Activated naive CD4-positive, alpha-beta T cell (primary cell): ENCODE results near the gene NPAS2.

ENCODE experiments used
- DNase-seq, 4 experiments: peaks; one replicate each; lab custom pipeline; 2025; lab: John Stamatoyannopoulos, UW

The NPAS2 gene

DNA sequence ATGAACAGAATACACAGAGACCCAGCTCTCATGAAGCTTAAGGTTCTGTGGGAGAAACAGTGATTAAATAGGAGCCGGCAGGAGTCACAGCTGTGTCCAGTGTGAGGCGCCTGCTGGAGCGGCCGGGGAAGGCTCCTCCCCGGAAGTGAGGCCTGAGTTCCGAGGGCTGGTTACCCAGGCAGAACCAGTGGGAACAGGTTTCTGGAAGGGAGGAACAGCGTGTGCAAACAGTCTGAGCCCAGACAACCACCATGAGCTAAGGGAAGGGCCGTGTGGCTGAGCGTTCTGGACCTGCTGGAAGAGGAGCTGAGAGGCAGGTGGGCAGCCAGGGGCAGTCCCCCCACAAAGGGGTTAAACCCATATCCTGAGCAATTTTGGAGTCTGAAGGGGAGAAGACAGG lies 26.0 kb upstream of the NPAS2 start:
- no peak for DNase-seq

DNA sequence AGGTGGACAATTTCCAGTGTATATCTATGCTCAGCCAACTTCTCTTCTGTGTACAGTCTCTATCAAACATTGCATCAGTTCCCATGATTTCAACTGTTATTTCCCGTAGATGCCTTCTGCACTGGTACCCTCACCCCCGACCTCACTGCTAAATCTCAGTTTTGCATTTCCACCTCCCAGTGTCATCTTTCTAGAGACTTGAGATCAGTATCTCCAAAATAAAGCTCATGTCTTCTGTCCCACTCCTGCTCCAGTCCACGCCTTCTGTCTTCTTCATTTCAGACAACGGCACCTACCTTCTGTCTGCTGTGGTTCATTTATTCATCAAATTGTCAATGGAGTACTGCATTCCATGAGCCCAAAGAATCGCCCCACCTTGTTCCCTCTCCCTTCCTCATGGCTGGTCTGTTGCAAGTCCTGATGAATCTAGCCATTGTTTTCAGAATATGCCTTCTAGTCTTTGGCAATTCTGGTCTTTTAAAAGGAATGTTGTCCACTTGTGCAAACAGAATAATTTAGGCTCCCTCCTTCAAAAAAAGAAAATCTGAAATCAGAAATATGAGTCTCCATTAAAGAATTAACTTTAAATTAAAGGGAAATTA lies 23.3 kb upstream of the NPAS2 start:
- DNase-seq = no peak

DNA sequence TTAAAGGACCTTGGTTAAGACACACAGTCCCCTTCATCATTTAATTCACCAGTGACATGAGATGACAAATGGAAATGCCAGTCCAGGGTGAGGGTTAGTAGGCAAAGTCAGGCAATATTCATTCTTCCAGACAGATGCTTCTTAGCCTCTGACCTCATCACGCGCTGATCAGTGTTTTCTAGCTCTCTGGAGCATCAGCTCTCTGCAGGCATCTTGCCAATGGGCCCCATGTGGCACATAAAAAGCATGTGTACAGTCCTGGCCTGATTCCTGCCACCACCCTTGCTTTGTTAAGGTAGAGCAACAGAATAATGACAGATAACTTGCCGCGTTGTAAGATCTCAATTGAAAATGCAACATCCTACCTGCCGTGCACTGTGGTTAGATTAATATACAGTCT lies 20.3 kb upstream of the NPAS2 start:
- DNase-seq = no peak

DNA sequence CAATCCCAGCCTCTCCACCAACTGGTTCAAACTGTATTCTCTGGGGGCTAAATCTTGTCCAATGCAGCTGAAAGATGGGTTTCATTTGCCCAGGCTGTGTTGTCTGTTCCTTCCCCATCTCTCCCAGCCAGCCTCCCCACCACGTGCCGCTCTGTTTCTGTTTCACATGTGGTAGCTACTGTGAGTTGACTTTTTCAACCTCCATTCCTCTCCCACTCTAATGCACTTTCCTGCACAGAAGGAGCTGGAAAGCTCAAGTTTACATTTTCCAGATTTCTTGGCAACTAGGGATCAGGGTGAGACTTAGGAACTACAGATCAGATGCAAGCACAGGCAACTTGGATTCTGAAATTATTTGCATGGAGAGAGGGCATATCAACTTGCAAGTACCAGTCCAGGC lies 19.0 kb upstream of the NPAS2 start:
- no peak for DNase-seq

DNA sequence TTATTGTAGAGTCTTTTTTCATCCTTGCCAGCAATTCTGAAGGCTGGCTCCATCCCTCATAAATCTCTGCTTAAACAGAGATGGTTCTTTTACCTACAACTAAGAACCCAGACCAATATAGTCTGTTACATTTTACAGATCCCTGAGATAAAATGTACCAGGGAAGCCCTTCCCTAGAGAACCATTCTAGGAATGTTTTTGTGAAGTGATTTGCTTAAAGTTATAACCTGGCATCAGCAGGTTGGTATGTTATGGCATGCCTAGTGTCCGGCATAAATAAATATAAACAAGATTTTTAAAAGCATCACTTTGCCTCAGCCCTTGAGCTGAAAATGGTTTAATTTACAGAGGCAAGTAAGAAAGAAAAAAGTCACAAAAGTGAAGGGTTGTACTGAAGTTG lies 18.5 kb upstream of the NPAS2 start:
- DNase-seq = no peak

DNA sequence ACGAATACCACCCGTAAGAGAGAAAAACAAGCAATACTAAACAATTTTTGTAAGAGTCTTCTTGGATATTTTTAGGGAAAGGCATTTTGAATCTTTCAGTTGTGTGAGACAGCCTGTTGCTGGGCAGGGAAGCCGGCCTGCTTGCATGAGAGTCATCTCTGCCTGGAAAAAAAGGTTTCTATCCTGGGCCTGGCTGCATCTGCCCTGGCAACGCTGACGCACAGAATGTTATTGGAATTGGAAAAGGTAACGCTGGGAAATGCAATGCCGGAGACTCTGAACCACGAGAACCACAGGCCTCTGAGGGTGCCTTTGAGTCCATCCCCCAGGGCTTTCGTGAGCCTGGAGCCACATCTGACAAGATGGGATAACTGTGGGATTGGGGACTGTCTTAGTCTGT lies 17.9 kb upstream of the NPAS2 start:
- no peak for DNase-seq

DNA sequence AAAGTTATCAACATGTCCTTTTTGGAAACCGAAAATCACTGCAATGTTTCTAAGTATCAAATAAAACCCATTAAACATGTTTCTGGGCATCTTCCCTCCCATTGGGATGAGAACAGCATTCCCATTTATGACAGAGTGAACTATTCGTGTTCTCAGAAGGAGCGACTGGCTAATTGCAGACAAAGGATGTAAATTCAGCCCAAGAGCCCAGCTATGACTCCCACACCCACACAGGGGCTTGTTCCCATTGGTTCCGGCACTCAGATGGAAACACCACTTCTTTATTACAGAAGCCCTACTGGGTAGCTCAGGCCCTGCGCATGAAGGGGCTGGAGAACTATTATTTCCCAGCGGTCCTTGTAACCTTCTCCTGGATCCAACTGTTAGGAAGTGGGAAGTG lies 16.6 kb upstream of the NPAS2 start:
- DNase-seq = no peak

DNA sequence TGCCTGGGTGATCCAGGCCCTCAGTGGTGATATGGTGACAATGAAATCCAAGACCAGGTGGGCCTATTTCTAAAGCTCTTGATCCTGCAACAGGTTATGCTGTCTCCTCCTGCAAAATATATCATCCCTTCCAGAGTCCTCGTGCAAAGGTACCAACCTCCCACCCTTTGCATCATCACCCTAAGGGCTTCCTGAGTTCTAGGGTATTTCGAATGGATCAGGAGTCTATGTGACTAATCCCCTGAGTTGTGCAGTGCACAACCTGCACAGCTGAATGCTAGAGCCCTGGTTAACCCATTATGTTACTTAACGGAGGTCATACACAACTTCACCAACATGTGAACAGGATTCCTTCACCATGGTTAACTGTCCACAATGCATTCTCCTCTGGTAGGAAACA lies 13.4 kb upstream of the NPAS2 start:
- no peak for DNase-seq

DNA sequence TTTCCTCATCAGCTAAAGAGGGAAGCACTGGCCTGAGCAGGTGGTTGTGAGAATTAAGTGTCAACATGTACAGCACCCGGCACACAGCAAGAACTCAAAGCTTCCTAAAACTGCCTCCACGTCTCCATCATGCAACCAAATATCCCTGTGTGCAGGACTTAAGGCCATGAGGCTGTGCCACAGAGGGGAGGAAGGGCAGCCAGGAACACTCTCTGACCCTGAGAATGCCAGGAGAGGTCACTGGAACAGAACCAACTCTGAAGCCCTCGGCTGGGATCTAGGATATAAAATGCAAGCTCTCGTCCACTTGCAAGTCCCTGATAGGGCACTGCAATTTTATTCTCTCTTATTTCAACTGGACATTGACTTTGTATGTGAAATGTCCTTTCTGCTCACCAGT lies 12.2 kb upstream of the NPAS2 start:
- DNase-seq = no peak

DNA sequence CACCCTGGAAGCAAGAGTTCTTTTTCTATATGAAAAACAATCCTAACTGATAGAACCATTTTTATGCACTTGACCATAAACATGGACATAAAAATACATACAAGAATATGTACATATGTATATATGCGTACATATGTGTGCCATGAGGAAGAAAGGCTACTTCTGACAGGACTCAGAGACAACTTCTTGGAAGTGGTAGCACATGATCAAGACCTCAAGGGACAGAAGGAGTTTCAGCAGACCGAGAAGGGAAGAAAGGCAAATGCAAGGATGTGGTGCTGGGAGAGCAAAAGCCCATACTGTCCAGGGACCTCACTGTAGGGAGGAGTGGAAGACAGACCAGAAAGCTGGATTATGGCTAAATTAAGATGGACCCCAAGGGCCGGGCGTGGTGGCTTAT lies 11.4 kb upstream of the NPAS2 start:
- no peak for DNase-seq

DNA sequence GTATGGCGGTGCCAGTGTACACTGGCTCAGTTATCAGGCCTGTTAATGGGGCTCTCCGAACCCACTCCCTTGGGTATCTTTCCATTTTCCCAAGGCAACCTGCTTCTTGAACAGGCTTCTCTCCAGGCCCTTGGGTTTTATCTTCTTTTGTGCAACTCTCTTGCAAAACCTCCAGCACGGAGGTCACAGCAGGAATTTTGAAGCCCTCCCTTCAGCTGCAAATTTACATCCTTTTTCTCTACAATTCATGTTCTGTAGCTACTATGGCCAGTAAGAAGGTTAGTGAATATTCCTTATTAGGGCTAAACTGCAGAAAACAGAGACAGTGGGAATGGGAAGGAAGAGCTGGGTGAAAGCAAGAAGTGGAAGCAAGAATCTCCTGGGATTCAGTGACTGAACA lies 10.4 kb upstream of the NPAS2 start:
- DNase-seq = no peak

DNA sequence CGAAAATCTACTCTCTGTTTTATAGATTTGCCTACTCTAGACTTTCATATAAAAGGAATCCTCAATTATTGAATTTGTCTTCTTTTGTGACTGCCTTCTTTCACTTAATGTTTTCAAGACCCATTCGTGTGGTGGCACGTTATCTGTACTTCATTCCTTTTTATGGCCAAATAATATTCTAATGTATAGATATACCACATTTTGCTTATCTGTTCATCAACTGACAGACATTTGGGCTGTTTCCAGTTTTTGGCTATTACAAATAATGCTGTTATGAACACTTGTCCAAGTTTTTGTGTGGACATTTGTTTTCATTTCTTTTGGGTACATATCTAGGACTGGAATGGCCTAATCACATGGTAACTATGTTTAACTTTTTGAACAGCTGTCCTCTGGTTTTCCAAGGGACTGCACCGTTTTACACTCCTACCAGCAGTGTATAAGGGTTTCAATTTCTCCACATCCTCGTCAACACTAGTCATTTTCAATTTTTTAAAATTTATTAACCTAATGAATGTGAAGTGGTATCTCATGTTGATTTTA lies 9.3 kb upstream of the NPAS2 start:
- no peak for DNase-seq

DNA sequence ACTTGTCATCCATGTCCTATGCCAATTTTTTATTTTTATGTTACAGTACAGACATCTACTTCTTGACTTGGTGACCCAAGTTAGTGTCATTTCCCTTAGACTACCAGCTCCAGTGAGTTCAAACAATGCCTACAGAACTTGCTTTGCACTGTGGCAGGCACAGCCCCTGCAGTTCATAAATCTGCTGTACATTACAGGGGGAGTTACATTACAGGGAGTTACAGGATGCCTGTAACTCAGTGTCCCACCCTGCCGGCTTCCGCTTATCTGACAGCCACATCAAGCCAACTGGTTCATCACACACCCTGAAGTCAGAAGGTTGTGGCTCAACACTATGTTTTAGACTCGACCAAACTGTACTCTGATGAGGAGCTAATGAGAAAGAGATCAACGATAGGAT lies 7.8 kb upstream of the NPAS2 start:
- peak in 1 of 4 experiments; percentile 29 for DNase-seq

DNA sequence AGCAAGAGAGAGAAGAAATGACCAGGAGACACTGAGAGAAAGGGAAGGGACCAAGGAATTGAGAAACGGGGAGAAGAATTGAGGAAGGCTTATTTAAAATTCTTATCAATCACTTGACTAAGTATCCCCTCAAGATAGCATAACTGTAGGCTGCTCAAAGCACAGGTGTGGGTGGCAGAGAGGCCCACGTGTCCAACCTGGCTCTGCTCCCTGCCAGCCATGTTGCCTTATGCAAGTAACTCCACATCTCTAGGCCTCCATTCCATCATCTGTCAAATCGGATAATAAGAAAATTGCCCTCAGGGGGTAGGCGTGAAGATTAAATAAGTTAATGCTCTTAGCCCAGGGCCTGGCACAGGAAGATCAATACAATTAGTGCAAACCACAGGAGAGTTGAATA lies 7.4 kb upstream of the NPAS2 start:
- no peak for DNase-seq

DNA sequence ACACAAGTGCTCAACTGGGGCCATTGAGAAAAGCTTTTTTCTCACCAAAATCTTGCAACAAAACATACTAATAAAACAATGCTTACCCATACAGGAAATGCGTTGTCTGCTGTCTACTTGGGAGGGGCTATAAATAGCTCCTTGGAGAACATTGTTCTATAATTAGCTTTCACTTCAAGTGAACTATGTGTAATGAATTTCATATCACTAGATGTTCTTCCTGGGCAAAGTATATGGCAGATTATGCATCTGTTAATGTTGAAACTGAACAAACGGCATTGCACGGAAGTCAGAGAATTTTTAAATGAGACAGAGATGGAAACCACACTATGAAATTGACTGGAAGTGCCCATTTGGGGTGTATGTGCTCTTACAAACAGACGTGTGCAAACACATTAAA lies 6.4 kb upstream of the NPAS2 start:
- no peak for DNase-seq

DNA sequence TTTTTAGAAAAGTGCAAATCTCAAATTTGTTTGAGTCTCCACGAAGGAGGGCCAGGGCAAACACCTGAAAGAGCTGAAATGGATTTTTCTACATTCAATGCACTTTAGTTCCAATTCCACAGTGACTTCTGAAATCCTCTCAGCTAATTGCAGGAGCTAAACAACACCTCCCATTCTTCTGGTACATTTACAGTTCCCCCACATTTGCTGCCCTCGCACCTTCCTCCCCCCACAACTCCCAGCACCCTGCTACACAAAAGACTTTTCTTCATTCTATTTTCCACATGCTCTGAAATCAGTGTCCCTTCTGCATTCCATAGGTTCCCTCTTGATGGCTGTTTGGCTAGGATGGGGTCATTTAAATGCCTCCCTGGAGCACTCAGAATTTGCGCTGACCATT lies 5.9 kb upstream of the NPAS2 start:
- no peak for DNase-seq

DNA sequence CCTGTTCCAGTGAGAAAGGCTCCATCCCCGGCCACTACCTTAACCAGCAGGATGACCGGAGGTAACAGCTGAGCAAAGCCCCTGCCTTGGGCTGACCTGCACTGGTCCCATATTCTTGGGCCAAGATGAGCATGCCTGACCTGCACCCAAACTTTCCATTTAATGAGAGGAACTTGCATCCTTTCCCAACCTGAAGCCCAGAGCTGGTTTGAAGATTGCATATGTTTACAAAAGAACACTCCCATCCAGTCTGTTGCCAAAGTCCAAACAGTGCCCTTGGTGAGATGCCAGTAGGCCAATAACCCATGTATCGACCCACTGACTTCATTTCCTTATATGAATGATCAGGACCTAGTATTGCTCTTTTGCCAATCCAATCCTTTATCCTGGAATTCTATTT lies 5.5 kb upstream of the NPAS2 start:
- DNase-seq = no peak

DNA sequence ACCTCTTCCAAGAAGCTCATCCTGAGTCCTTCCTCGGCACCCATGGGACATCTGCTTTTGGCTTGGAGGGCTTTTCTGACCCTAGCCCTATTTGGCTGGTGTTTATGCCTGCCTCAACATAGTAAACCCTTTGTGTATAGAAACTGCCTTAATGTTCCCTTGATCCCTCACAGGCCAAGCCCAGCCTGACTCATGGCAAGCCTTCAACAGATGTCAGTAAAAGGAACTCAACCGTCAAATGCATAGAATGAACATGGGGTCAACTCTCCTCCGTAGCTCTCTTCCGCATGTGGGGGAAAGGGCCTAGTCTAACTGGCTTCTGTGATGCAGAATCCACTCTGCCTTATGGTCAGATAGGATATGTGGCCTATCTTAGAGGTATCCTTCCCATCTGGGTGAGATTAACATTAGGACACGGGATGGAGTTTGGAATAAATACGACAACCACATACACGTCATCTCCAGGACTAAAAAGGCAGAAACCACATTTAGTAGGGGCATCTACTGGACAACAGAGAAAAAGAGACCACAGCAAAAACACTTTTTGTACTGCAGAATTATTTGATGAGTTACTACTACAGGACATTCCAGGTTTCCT lies 2.5 kb upstream of the NPAS2 start:
- no peak for DNase-seq

DNA sequence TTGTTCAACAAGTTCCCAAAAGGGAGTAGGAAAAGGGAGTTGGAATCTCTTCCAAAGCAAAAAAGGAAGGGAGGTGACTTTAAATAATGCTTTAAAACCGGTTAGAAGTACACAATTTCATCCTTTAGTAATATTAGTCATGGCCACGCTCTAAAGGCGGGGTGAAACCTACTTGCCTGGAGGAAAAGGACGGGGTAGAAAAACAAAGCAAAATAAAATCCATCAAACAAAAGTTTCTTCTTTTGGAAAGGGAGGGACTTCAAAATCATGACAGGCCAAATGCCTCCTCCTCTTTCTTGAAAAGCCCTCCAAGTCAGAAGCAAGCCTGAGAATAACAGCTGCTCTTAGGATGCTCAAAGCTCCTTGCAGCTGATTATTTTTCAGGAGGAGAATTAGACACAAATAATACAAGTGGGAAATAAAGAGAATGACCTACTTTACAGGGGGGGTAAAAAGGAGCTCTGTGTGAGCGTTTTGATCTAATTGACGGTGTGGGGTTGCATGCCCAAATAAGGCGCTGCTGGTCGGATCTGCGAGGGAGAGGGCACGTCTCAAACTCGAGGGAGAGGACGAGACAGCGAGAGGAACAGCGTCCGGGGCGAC lies 1.8 kb upstream of the NPAS2 start:
- DNase-seq = no peak

DNA sequence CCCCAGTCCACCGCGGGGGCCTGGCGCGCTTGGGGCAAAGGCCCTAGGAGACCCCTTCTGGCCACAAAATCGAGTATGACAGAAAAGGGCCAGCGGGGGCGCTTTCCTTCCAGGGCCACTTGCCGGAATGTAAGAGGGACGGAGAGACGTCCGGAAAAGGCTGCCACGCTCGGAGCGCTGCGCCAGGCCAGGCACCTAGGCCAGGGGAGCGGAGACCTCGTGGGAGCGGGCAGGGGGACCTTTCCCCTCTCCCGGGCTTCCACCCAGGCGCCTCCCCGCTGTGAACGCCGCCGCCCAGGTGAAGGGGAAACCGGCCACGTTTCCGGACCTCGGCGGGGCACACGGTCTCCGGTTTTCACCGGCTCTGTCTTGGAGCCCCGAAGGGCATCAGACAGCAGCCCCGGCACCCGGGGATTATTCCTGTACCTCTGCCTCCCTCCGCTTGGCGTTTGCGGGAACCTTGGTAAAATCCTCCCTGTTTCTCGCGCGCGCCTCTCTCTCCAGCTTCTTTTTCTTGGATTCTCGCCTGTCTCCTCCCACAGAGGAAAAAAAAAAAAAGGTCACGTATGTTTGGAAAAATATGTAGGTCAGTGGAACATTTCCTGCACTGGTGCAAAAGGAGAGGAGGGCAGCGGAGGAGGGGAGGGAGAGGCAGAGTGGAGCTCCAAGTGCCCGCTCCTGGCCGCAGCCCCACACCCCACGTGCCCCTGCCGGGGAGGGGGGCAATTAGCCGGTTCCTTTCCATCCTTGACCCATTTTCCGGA lies 1.2 kb upstream of the NPAS2 start:
- DNase-seq = peak in 1 of 4 experiments; percentile 6

DNA sequence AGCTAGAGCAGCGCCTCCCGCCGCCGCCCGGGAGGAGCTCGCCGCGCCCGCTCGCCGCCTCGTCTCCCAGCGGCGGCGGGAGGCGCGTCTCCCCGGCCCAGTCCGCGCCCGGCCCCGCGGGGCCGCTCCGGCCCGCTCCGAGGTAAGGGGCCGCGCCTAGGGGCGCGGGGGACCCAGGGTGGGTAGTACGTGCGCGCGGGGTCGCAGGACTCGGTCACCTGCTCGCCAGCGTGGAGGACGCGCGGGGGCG lies 259 bp downstream of the NPAS2 start:
- no peak for DNase-seq

DNA sequence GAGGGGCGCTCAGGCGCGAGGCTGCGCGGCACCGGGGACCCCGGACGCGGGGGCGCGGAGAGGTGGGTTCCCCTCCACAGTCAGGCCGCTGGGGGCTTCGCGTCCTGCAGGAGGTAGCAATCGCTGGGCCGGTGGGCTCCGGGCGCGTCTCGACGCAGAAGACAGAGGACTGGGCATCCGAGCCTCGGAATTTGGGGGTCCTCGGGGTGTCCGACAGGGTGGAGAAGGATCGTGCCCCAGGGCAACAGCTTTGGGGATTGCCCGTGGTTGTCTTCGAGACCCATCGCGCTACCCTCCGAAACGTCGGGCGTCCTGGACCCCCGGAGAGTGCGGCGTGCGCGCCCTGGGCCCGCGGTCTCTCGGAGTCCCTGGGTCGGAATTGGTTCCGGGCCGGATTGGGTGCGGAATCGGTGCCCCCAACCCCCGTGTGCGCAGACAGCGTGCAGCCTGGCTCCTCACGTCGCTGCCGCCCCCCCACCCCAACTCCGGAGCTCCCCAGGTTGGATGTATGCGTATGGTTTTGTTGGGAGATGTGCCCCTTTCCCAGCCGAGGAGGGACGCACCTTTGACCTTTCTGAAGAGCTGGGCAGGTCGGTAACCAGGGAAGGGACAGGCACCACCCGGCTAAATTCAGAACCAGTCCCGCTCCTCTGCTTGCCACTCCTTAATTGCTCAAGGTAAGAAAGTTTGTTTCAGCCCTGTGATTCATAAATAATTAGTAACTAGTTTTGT lies 750 bp downstream of the NPAS2 start:
- peak in 1 of 4 experiments; percentile 10 for DNase-seq
